Uterus (tissue), 4 donors: ENCODE measurements around the gene BRAF. TPM values are rescaled to one million over a fixed set of nuclear protein-coding genes. Genes with fewer than 3 reads are reported as not detected.
"Not testable (repeated sequence)": the region's sequence is repeated elsewhere in the genome, so short reads cannot be mapped to it uniquely, and the experiment has no call there.

Source experiments
- DNase-seq, 2 donors: peaks; one replicate each; pipeline ENCODE4 v3.0.0-alpha.2; 2019 to 2020
- H3K27ac ChIP-seq, 2 donors: fragments of 200-600 bp; sonication (generic); 1 replicate in 1 of 2; 2 replicates in 1 of 2; pipeline ENCODE4 v1.5.1; 2016 to 2018
- H3K27me3 ChIP-seq, 2 donors: fragments of 200-600 bp; sonication (generic); one replicate each; pipeline ENCODE4 v1.5.1; 2018 to 2019; ENCODE audit warnings: control low read depth in 1 of 2
- H3K36me3 ChIP-seq, 2 donors: fragments of 200-600 bp; sonication (generic); one replicate each; pipeline ENCODE4 v1.5.1; 2019; ENCODE audit warnings: control low read depth in 1 of 2
- H3K4me1 ChIP-seq, 2 donors: fragments of 200-600 bp; sonication (generic); one replicate each; pipeline ENCODE4 v1.5.1; 2018 to 2019; ENCODE audit warnings: control low read depth in 1 of 2
- H3K4me3 ChIP-seq, 2 donors: fragments of 200-600 bp; sonication (generic); 1 replicate in 1 of 2; 2 replicates in 1 of 2; pipeline ENCODE4 v1.5.1; 2018 to 2019; ENCODE audit warnings: mild to moderate bottlenecking in 1 of 2
- H3K9me3 ChIP-seq, 2 donors: fragments of 200-600 bp; sonication (generic); one replicate each; pipeline ENCODE4 v1.5.1; 2019; ENCODE audit warnings: control low read depth in 1 of 2
- POLR2A ChIP-seq, 2 donors: fragments of 450-650 bp; IDR thresholded peaks; one replicate each; pipeline ENCODE4 v1.6.1; 2016; ENCODE audit warnings: antibody characterized with exemption in 2 of 2, mild to moderate bottlenecking in 1 of 2, moderate library complexity in 1 of 2
- intact Hi-C: fragments of 100-400 bp; cut with DNase I; formaldehyde crosslinking; loops from one replicate; pipeline ENCODE4 v1.15.1; 2023; ENCODE audit warnings: low total_unique reads
- total RNA-seq, 4 donors: library from RNA; depleted of rRNA in 3 of 4; stranded (reverse); fragments of >200 nt in 3 of 4; gene quantifications; one replicate each; pipeline versions ENCODE4 v1.1.0 to v1.2.4, GENCODE V29; 2014 to 2023
- TF ChIP-seq, protein P1 (sequence below), 4 experiments: fragments of 200-600 bp in 2 of 4; fragments of 450-650 bp in 2 of 4; sonication (generic) in 2 of 4; IDR thresholded peaks; one replicate each; pipeline ENCODE4 v1.5.1; 2016 to 2019; ENCODE audit warnings: antibody characterized with exemption in 4 of 4, mild to moderate bottlenecking in 2 of 4, moderate library complexity in 1 of 4
- donor health status: DM: yes; HTN: yes; CAD: no.

BRAF gene
- total RNA-seq, 4 donors from 2014 or later, result 42.6 to 76.8 (median 66.5) TPM

DNA sequence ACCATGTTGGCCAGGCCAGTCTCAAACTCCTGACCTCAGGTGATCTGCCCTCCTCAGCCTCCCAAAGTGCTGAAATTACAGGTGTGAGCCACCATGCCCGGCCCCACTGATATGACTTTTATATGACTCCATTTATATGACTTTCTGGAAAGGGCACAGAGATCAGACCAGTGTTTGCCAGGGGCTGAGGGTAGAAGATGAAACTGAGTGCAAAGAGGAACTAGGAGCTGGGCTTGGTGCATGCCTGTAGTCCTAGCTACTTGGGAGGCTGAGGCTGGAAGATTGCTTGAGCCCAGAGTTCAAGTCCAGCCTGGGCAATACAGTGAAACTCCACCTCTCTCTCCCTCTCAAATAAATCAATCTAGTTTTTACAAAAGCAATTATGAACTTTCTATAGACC, 7.5 kb downstream of the BRAF start:
- Histone ChIP-seq H3K27ac (no peak overlapping the region), H3K36me3 (no peaks in the 10 kb centered on the region), H3K4me1 (peaks cover 0 to 6% of the 10 kb centered on the region in 2 donors), H3K4me3 (no peak overlapping the region), H3K27me3 (no peaks in the 10 kb centered on the region), H3K9me3 (no peaks in the 10 kb centered on the region)
- intact Hi-C loops, result no loop called here
- no peak for TF ChIP-seq POLR2A (IDR thresholded peaks at IDR 0.05)
- TF ChIP-seq, protein P1, sequence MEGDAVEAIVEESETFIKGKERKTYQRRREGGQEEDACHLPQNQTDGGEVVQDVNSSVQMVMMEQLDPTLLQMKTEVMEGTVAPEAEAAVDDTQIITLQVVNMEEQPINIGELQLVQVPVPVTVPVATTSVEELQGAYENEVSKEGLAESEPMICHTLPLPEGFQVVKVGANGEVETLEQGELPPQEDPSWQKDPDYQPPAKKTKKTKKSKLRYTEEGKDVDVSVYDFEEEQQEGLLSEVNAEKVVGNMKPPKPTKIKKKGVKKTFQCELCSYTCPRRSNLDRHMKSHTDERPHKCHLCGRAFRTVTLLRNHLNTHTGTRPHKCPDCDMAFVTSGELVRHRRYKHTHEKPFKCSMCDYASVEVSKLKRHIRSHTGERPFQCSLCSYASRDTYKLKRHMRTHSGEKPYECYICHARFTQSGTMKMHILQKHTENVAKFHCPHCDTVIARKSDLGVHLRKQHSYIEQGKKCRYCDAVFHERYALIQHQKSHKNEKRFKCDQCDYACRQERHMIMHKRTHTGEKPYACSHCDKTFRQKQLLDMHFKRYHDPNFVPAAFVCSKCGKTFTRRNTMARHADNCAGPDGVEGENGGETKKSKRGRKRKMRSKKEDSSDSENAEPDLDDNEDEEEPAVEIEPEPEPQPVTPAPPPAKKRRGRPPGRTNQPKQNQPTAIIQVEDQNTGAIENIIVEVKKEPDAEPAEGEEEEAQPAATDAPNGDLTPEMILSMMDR (IDR thresholded peaks at IDR 0.05), result no peak
- DNase-seq, result no peak

DNA sequence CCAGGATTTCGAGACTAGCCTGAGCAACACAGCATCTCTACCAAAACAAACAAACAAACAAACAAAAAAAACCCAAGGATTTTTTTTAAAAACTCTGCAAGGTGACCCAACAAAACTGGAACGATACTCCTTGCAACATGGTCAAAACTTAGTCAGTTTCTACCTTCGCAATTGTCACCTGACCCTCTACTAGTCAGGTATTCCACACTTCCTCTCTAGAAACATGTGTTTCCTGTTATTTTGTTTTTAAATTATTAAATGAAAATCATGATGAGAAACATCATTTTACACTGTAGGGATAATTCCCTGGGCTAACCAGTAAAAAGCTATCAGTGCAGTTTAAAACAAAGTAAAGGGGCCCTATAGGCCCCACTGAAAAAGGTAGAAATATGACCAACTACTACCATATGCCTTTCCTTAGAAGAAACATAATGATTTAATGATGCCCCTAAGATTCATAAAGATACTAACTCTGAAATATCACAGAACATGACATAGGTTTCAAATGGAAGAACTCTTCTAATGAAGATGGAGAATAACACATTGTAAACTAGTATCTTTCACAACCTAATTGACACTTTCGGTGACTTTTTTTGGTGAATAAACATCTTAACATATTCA, 8.7 kb downstream of the BRAF start:
- Histone ChIP-seq H3K4me1 (no peaks in the 10 kb centered on the region), H3K27me3 (no peaks in the 10 kb centered on the region), H3K27ac (no peak overlapping the region), H3K9me3 (no peaks in the 10 kb centered on the region), H3K36me3 (no peaks in the 10 kb centered on the region), H3K4me3 (no peak overlapping the region)
- intact Hi-C loops, result no loop called here
- DNase-seq, result no peak
- TF ChIP-seq POLR2A (IDR thresholded peaks at IDR 0.05), result no peak
- TF ChIP-seq, protein P1 (IDR thresholded peaks at IDR 0.05), result no peak

DNA sequence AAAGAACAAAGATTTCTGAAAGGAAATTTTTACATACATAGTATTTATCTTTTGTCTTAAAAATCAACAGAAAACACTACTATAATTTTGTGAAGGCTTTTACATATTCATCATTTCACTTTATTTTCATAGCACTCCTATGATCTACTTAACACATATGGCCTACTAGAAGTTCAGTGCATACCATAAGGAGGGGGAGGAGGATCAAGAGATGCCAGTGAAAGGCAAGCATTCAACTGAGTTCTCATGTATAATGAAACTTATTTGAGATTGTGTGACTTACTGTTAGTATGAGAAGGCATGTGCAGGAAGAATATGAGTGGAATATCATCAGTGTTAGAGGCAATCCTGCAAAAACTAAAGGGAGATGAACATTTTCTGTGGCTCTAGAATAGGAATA, 10.6 kb downstream of the BRAF start:
- H3K27me3 ChIP-seq, result no peaks in the 10 kb centered on the region
- no peaks in the 10 kb centered on the region for H3K9me3 ChIP-seq
- intact Hi-C loops, result no loop called here
- no peak for TF ChIP-seq POLR2A (IDR thresholded peaks at IDR 0.05)
- TF ChIP-seq, protein P1 (IDR thresholded peaks at IDR 0.05), result no peak
- H3K4me1 ChIP-seq, result no peaks in the 10 kb centered on the region
- H3K36me3 ChIP-seq, result no peaks in the 10 kb centered on the region
- no peak overlapping the region for H3K27ac ChIP-seq
- DNase-seq, result no peak
- no peak overlapping the region for H3K4me3 ChIP-seq

- intact Hi-C loops, H3K4me3 ChIP-seq, DNase-seq, H3K9me3 ChIP-seq, H3K27ac ChIP-seq, H3K4me1 ChIP-seq, H3K36me3 ChIP-seq, H3K27me3 ChIP-seq: not testable (repeated sequence)
These were observed 11.2 kb downstream of the BRAF start for GRCh38 chr7:140913596-140913928.

DNA sequence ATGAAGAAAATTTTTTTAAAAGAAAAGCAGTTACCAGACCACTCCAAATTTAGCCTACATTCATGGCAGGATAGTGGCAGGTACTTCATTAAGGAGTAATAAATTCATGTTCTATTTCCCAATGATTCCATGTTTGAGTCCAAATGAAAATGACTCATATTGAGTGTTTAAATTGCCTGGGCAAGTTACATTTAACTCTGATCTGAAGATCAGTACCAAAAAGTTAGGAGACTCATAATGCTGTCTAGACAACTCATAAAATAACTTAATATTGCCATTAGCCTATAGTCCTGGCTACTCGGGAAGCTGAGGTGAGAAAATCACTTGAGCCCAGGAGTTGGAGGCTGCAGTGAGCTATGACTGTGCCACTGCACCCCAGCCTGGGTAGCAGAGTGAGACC, 13.0 kb downstream of the BRAF start:
- intact Hi-C loops, result no loop called here
- no peak for DNase-seq
- H3K36me3 ChIP-seq, result no peaks in the 10 kb centered on the region
- H3K4me1 ChIP-seq, result no peaks in the 10 kb centered on the region
- no peak overlapping the region for H3K4me3 ChIP-seq
- no peaks in the 10 kb centered on the region for H3K27me3 ChIP-seq
- no peaks in the 10 kb centered on the region for H3K9me3 ChIP-seq
- TF ChIP-seq POLR2A (IDR thresholded peaks at IDR 0.05), result no peak
- TF ChIP-seq, protein P1 (IDR thresholded peaks at IDR 0.05), result no peak
- no peak overlapping the region for H3K27ac ChIP-seq
